T-cell (primary cell): ENCODE data around the gene WAPL. TPM values are rescaled to one million over a fixed set of nuclear protein-coding genes. Genes with fewer than 3 reads are reported as not detected.
"Not testable (repeated sequence)": the region's sequence is repeated elsewhere in the genome, so short reads cannot be mapped to it uniquely, and the experiment has no call there.

ENCODE experiments used
- ATAC-seq, 4 experiments: fragments of 200-7000 bp in 3 of 4; fragments of 150-1000 bp in 1 of 4; cut with Tn5 transposase; replicated peaks in 1 of 4; 1 replicate in 3 of 4; 2 replicates in 1 of 4; pipeline ENCODE4 v1.10.0; 2021; ENCODE audit warnings: moderate library complexity in 3 of 4, mild to moderate bottlenecking in 2 of 4, moderate number of reproducible peaks in 1 of 4
- CTCF ChIA-PET, 2 donors: fragments of 300-600 bp; sonication (Branson Sonifier 250); formaldehyde crosslinking; loops; one replicate each; lab custom pipeline; 2022; ENCODE audit warnings: antibody characterized with exemption in 2 of 2; lab: Charles Lee
- POLR2A ChIA-PET, 2 donors: fragments of 300-600 bp; sonication (Branson Sonifier 250); formaldehyde crosslinking; loops; one replicate each; lab custom pipeline; 2022; ENCODE audit warnings: antibody characterized with exemption in 2 of 2; lab: Charles Lee
- DNase-seq, 35 experiments: peaks; one replicate each; pipeline versions ENCODE4 v3.0.0 to v3.0.0-alpha.2; 2013 to 2023
- H3K27ac ChIP-seq: one replicate; pipeline ENCODE4 v1.5.1; 2013; ENCODE audit warnings: low read length
- H3K27me3 ChIP-seq, 2 experiments: replicated peaks in 1 of 2; 1 replicate in 1 of 2; 2 replicates in 1 of 2; pipeline versions ENCODE4 v1.6.1 to v1.7.0; 2013; ENCODE audit warnings: low read length in 1 of 2, mixed read lengths in 1 of 2; ENCODE audit not compliant: control insufficient read depth in 2 of 2, insufficient read depth in 2 of 2; ENCODE audit errors: extremely low read depth in 1 of 2
- H3K36me3 ChIP-seq, 2 donors: 1 replicate in 1 of 2; 2 replicates in 1 of 2; pipeline versions ENCODE4 v1.6.1 to v1.7.0; 2013; ENCODE audit warnings: low read length in 1 of 2; ENCODE audit not compliant: control insufficient read depth in 2 of 2, insufficient read depth in 1 of 2; ENCODE audit errors: extremely low read depth in 1 of 2
- H3K4me1 ChIP-seq, 2 experiments: 1 replicate in 1 of 2; 2 replicates in 1 of 2; pipeline versions ENCODE4 v1.6.1 to v1.7.0; 2013; ENCODE audit warnings: low read length in 2 of 2, mixed read lengths in 1 of 2; ENCODE audit not compliant: insufficient read depth in 2 of 2, control insufficient read depth in 1 of 2; ENCODE audit errors: extremely low read depth in 1 of 2
- H3K4me3 ChIP-seq, 2 donors: 1 replicate in 1 of 2; 2 replicates in 1 of 2; pipeline versions ENCODE4 v1.5.1 to v1.7.0; 2013; ENCODE audit warnings: mild to moderate bottlenecking in 2 of 2, low read length in 1 of 2, moderate library complexity in 1 of 2; ENCODE audit not compliant: control insufficient read depth in 1 of 2; ENCODE audit errors: extremely low read depth in 1 of 2
- H3K9me3 ChIP-seq: 2 replicates; pipeline ENCODE4 v1.7.0; 2013
- H3K27ac Mint-ChIP-seq, 2 donors: one replicate each; pipeline ENCODE4 v1.8.0; 2020 to 2021; ENCODE audit warnings: mild to moderate bottlenecking in 2 of 2, mixed read lengths in 2 of 2
- H3K27me3 Mint-ChIP-seq, 2 donors: one replicate each; pipeline ENCODE4 v1.8.0; 2021 to 2022; ENCODE audit warnings: mixed read lengths in 2 of 2
- H3K36me3 Mint-ChIP-seq: one replicate; pipeline ENCODE4 v1.8.0; 2021; ENCODE audit warnings: mixed read lengths
- H3K4me1 Mint-ChIP-seq, 3 donors: one replicate each; pipeline ENCODE4 v1.8.0; 2020 to 2022; ENCODE audit warnings: mixed read lengths in 3 of 3, mild to moderate bottlenecking in 1 of 3
- H3K4me3 Mint-ChIP-seq, 3 donors: one replicate each; pipeline ENCODE4 v1.8.0; 2020 to 2022; ENCODE audit warnings: mild to moderate bottlenecking in 3 of 3, mixed read lengths in 3 of 3, moderate library complexity in 3 of 3
- H3K9me3 Mint-ChIP-seq, 3 donors: one replicate each; pipeline ENCODE4 v1.8.0; 2020 to 2022; ENCODE audit warnings: mixed read lengths in 3 of 3
- WGBS: methylation state at CpG from one replicate; pipeline ENCODE4 v1.1.5; 2013; ENCODE audit warnings: missing lambda C conversion rate; ENCODE audit not compliant: insufficient coverage; 5-methylcytosine and 5-hydroxymethylcytosine counted together
- total RNA-seq, 35 experiments: library from RNA in 6 of 35; stranded (reverse) in 6 of 35; fragments of 120-200 nt in 1 of 35; gene quantifications; one replicate each; pipeline versions ENCODE4 v1.2.1 to v1.2.4 and lab custom pipeline; 2013 to 2026

Gene WAPL
- total RNA-seq, 5 donors from 2014 or later (not counting 1 experiment from before 2014, with no cell fraction given), result 43.2 to 46.5 (median 44.8) TPM

DNA sequence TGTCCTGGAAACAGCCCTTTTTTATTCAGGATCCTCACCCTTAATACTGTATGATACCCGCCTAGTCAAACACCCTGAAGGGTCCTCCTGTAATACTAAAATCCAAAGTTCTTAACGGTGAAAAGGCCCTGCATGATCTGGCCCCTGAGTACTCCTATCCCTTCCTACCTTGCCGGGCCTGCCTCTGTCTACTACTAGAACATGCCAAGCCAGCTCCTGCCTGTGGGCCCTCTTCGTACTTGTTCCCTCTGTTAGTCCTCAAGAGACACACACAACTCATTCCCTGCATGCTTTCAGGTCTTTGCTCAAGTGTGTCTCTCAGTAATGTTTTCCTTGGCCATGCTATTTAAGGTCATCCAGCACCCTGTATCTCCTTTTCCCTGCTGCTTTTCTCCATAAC, 5.0 kb upstream of the WAPL start:
- no peak overlapping the region for H3K27ac ChIP-seq
- Mint-ChIP-seq H3K4me3 (no peak overlapping the region), H3K27ac (peak overlapping the region in 1 of 2 donors; percentile 3), H3K9me3 (no peaks in the 10 kb centered on the region), H3K4me1 (peaks cover 23 to 29% (median 27%) of the 10 kb centered on the region in 3 donors), H3K36me3 (no peaks in the 10 kb centered on the region), H3K27me3 (no peaks in the 10 kb centered on the region)
- DNase-seq (no peak), ATAC-seq (no peak)
- no peak overlapping the region for H3K4me3 ChIP-seq
- CTCF ChIA-PET, result no interaction called here
- H3K9me3 ChIP-seq, result no peaks in the 10 kb centered on the region
- peaks cover 5 to 9% of the 10 kb centered on the region in 2 experiments for H3K4me1 ChIP-seq
- no peaks in the 10 kb centered on the region for H3K27me3 ChIP-seq
- H3K36me3 ChIP-seq, result no peaks in the 10 kb centered on the region
- POLR2A ChIA-PET, result interaction anchor here in 1 of 2 donors (0.7 kb wide), 1 partner anchor 198 kb away, joined by 5 read pairs; no protein-coding TSS in a partner anchor
- 96% methylated on average over 4 of the region's 4 CpGs for WGBS

DNA sequence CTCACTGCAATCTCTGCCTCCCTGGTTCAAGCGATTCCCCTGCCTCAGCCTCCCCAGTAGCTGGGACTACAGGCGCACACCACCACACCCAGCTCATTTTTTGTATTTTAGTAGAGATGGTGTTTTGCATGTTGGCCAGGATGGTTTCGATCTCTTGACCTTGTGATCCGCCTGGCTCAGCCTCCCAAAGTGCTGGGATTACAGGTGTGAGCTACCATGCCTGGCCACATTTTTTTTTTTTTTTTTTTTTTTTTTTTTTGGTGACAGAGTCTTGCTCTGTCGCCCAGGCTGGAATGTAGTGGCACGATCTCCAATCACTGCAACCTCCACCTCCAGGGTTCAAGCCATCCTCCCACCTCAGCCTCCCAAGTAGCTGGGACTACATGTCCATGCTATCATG, 4.1 kb upstream of the WAPL start:
- not testable (repeated sequence) for H3K27me3 ChIP-seq, H3K27ac ChIP-seq, H3K27ac Mint-ChIP-seq, H3K4me3 Mint-ChIP-seq, H3K9me3 Mint-ChIP-seq, H3K9me3 ChIP-seq, ATAC-seq, H3K4me3 ChIP-seq, H3K36me3 Mint-ChIP-seq, DNase-seq, H3K36me3 ChIP-seq, H3K27me3 Mint-ChIP-seq
- ChIA-PET CTCF (interaction anchor here in 1 of 2 donors (0.6 kb wide), 1 partner anchor 32 kb away, joined by 3 read pairs; no protein-coding TSS in a partner anchor), POLR2A (interaction anchor here in 1 of 2 donors (0.7 kb wide), 1 partner anchor 21 kb away, joined by 11 read pairs; no protein-coding TSS in a partner anchor)
- H3K4me1 ChIP-seq, result peaks cover 6 to 13% of the 10 kb centered on the region in 2 experiments
- peaks cover 25 to 32% (median 30%) of the 10 kb centered on the region in 3 donors for H3K4me1 Mint-ChIP-seq
- WGBS, result no CpG with 5 or more reads among the region's 6 CpGs

DNA sequence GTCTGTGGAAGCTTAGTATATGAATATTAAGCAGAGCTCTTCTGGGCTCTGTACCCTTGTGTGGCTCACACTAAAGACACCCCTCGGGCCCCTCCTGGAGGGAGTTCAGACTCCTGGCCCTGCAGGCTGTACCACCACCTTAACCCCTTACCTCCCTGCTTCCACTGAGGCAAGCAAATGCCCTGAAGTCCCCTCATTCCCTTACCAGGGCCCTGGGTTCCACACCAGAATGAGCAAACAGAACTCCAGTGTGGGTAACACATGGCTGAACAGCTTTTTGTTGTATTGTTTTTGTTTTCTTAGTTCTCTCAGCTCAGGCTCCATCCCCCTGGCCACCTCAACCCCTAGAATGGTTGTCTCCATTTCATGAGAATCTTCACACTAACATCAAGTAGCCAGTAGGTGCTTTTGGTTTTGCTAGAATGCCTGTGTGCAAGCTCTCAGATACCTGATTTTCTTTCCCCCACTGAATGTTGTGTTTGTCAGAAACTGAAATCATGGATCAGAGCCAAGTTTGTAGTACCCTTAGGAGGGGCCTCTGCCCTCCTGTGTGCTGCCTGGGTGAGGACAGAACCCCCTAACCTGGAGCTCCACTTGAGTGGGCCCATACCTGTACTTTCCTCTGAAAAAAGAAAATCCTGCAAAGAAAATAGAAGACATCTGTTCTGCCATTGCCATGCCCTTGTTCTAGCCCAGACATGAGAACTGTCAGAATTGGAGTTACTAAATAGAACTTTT, 2.8 kb upstream of the WAPL start:
- Histone ChIP-seq H3K4me3 (no peak overlapping the region), H3K27me3 (no peaks in the 10 kb centered on the region), H3K36me3 (no peaks in the 10 kb centered on the region), H3K4me1 (peaks cover 17 to 22% of the 10 kb centered on the region in 2 experiments), H3K27ac (no peak overlapping the region), H3K9me3 (no peaks in the 10 kb centered on the region)
- Mint-ChIP-seq H3K9me3 (no peaks in the 10 kb centered on the region), H3K27me3 (no peaks in the 10 kb centered on the region), H3K36me3 (peaks cover 3% of the 10 kb centered on the region), H3K4me1 (peaks cover 36 to 43% (median 42%) of the 10 kb centered on the region in 3 donors), H3K4me3 (no peak overlapping the region), H3K27ac (peak overlapping the region; percentile 2 to 59)
- no CpG with 5 or more reads among the region's 1 CpG for WGBS
- no peak for DNase-seq
- ChIA-PET CTCF (interaction anchor here in 1 of 2 donors (0.6 kb wide), 1 partner anchor 33 kb away, joined by 3 read pairs; no protein-coding TSS in a partner anchor), POLR2A (interaction anchor here in 1 of 2 donors (0.5 kb wide), 1 partner anchor 53 kb away, joined by 3 read pairs; no protein-coding TSS in a partner anchor)
- ATAC-seq, result no peak

DNA sequence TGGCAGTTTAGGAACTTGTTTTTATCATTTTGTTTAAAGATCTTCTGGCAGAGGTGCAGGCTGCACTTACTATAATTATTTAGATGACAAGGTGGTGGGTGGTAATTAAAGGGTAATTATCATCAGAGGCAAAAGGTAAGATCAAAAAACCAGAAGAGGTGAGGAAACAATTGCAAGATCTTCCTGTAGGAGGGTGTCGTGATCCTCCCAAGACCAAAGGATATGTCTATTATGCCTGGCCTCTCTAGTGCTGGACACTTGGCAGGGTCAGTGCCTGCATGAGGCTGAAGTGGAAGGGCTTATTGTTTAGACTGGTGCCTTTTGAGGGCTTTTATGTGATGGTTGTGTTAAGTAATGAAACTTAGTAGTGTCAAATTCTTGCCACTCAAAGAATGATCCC, 1.8 kb upstream of the WAPL start:
- Mint-ChIP-seq H3K9me3 (no peaks in the 10 kb centered on the region), H3K4me1 (peaks cover 46 to 53% (median 52%) of the 10 kb centered on the region in 3 donors), H3K27me3 (no peaks in the 10 kb centered on the region), H3K4me3 (peak overlapping the region; percentile 11 to 96 (median 85)), H3K36me3 (peaks cover 7% of the 10 kb centered on the region), H3K27ac (peak overlapping the region in 1 of 2 donors; percentile 11)
- DNase-seq (no peak), ATAC-seq (no peak)
- Histone ChIP-seq H3K4me3 (no peak overlapping the region), H3K36me3 (no peaks in the 10 kb centered on the region), H3K4me1 (peaks cover 22 to 23% of the 10 kb centered on the region in 2 experiments), H3K27me3 (no peaks in the 10 kb centered on the region), H3K27ac (no peak overlapping the region), H3K9me3 (no peaks in the 10 kb centered on the region)
- POLR2A ChIA-PET, result no interaction called here
- no CpG with 5 or more reads among the region's 1 CpG for WGBS
- CTCF ChIA-PET, result no interaction called here

DNA sequence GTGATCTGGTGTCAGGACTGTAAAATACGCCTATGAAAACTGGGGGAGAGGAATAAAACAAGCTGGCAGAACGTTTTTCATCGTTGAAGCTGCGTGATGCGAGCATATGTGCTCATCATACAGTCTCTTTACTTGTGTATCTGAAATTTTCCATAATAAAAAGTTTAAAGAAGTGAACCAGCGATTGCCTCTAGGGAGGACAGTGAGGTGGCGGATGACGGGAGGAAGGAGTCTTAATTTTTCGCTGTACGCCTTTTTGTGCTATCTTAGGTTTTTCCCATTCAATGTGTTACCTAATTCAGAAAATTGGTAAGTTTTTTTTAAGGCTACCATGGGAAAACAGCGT, 891 bp upstream of the WAPL start:
- H3K27me3 ChIP-seq, result no peaks in the 10 kb centered on the region
- H3K27ac ChIP-seq, result no peak overlapping the region
- peaks cover 55 to 61% (median 61%) of the 10 kb centered on the region in 3 donors for H3K4me1 Mint-ChIP-seq
- ATAC-seq (peak in 1 of 4 experiments; percentile 1), DNase-seq (no peak)
- peaks cover 24 to 29% of the 10 kb centered on the region in 2 experiments for H3K4me1 ChIP-seq
- peak overlapping the region; percentile 85 to 96 (median 93) for H3K4me3 Mint-ChIP-seq
- peak overlapping the region; percentile 85 to 88 for H3K4me3 ChIP-seq
- peak overlapping the region; percentile 88 for H3K27ac Mint-ChIP-seq
- peaks cover 9% of the 10 kb centered on the region for H3K36me3 Mint-ChIP-seq
- CTCF ChIA-PET, result interaction anchor here (0.6 to 1.1 kb wide), 6 partner anchors 46 to 123 kb away, joined by 3 to 5 read pairs (median 4); no protein-coding TSS in a partner anchor
- no peaks in the 10 kb centered on the region for H3K27me3 Mint-ChIP-seq
- 40% methylated on average over 6 of the region's 11 CpGs for WGBS
- H3K9me3 ChIP-seq, result no peaks in the 10 kb centered on the region
- peaks cover 0 to 4% of the 10 kb centered on the region in 2 donors for H3K36me3 ChIP-seq
- no peaks in the 10 kb centered on the region for H3K9me3 Mint-ChIP-seq
- POLR2A ChIA-PET, result interaction anchor here in 1 of 2 donors (0.7 kb wide), 1 partner anchor 1735 kb away, joined by 3 read pairs; no protein-coding TSS in a partner anchor

DNA sequence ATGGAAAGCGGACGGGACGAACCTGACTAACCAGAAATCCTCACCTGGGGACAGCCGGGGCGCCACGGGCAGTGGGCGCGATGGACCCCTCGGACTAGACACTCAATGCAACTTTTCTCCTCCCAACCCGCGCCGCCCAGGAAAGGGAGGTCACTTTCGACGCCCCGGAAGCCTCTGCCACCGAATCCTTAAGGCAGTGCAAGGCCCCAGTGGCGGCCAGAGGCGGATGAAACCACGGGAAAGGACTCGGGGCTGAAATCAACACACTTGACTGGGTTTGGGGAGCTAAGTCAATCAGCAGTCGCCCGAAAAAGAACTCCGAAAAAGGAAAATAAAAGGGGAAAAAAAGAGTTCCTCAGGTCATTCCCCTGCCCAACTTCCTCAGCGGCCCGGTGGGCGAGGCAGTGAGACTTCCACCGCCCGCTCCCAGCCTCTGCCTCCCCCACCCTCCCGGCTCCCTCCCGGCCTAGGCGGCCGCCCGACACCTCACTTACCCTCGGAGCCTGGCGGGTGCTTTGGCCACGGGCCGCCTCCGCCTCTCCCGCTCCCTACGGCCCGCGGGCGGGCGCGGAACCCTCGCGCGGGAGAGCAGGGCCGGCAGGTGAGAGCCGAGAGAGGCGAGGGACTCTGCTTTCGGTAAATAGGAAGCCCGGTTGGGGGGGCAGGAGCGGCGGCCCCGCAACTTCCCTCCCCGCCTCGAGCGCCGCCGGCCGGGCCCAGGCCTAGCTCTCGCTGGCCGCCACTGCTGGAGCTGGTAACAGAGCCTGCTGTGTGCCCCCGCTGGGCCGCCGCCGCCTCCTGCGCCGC, 518 bp downstream of the WAPL start:
- under 1% methylated on average over 60 of the region's 70 CpGs for WGBS
- H3K27ac ChIP-seq, result peak overlapping the region; percentile 58
- Mint-ChIP-seq H3K36me3 (peaks cover 18% of the 10 kb centered on the region), H3K4me1 (peaks cover 68 to 75% (median 75%) of the 10 kb centered on the region in 3 donors), H3K9me3 (no peaks in the 10 kb centered on the region), H3K27ac (peak overlapping the region; percentile 89 to 90), H3K27me3 (no peaks in the 10 kb centered on the region), H3K4me3 (peak overlapping the region; percentile 85 to 96 (median 93))
- no peaks in the 10 kb centered on the region for H3K27me3 ChIP-seq
- ChIA-PET POLR2A (interaction anchor here in 1 of 2 donors (0.5 kb wide), 1 partner anchor 13 kb away, joined by 3 read pairs; no protein-coding TSS in a partner anchor), CTCF (interaction anchor here in 1 of 2 donors (0.6 to 1.0 kb wide), 2 partner anchors 53 to 121 kb away, joined by 3 to 9 read pairs; no protein-coding TSS in a partner anchor)
- DNase-seq (peak in 19 of 35 experiments; percentile 4 to 50 (median 16)), ATAC-seq (peak; percentile 43 to 50 (median 48))
- peaks cover 30 to 35% of the 10 kb centered on the region in 2 experiments for H3K4me1 ChIP-seq
- H3K36me3 ChIP-seq, result peaks cover 0 to 15% of the 10 kb centered on the region in 2 donors
- peak overlapping the region; percentile 85 to 88 for H3K4me3 ChIP-seq
- no peaks in the 10 kb centered on the region for H3K9me3 ChIP-seq
